GM12801 (cell line): ENCODE measurements around the gene RAB3D.

Experiments used
- CTCF ChIP-seq: IDR thresholded peaks from one replicate; pipeline ENCODE4 v1.5.1; 2011; ENCODE audit warnings: control low read depth; ENCODE audit not compliant: insufficient read length; ENCODE audit errors: extremely low read depth

The RAB3D gene

DNA sequence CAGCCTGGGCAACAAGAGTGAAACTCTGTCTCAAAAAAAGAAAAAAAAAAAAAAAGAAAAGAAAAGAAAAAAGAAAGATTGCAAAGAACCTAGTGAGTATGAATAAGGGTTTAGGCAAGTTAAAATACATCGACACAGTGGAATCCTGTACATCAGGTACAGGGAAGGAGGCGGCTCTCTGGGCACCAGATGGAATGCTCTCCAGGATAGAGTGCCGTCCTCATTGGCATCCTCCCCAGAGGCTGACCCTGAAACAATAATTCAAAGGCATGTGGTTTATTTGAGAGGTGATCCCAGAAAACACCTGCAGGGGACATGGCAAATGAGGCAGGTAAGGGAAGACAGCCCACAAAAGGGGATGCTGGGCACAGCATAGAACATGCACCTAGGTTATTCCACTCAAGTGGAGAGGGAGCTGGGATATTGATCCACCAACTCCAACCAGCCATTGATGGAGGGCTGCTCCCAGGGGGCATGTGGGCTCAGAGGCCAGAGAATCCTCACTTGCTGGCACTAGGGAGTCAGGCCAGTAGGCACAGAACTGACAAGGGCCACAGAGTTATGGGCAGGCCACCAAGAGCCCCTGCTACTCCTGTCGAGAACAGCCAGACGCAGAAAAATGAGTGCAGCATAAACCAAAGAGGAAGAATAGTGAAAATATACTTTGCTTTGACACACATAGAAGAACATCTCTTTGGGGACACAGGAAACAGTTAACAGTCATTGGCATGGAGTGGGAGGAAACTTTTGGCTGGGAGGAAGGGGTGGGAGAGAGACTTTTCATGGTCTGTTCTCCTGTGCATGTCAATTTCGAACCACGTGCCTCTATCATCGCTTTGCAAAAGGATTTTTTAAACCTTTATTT, 39.3 kb downstream of the RAB3D start:
- no peak for TF ChIP-seq CTCF

DNA sequence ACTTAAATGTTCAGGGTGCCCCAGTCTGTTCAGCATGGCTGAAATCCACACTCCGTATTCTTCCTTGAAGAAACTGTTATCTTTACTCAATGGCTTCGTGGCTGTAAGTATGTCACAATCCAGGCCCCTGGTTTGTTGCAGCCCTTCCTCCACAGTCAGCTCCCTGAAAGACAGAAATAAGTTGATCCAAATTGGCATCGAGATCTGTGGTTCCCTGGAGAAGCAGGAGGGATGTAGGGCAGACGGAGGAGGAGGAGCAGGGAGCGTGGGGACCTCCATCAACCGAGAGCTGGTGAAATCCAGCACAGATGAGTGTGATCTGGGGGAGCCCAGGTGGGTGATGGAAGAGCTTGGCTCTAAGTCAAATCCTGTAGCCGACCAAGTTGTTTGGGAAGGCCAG, 43.2 kb downstream of the RAB3D start:
- no peak for TF ChIP-seq CTCF

GRCh38 chr19:11295665-11296245, 43.7 kb downstream of the RAB3D start, which contains the start of gene TSPAN16:
TSS of gene TSPAN16 (plus strand) at chr19:11296160. CDS start at chr19:11296298, 138 bp downstream.
- no peak for TF ChIP-seq CTCF

GRCh38 chr19:11295180-11295579, 44.3 kb downstream of the RAB3D start:
- no peak for TF ChIP-seq CTCF

GRCh38 chr19:11293433-11294389, 45.7 kb downstream of the RAB3D start:
- TF ChIP-seq CTCF = no peak

GRCh38 chr19:11291991-11292390, 47.5 kb downstream of the RAB3D start:
- no peak for TF ChIP-seq CTCF

DNA sequence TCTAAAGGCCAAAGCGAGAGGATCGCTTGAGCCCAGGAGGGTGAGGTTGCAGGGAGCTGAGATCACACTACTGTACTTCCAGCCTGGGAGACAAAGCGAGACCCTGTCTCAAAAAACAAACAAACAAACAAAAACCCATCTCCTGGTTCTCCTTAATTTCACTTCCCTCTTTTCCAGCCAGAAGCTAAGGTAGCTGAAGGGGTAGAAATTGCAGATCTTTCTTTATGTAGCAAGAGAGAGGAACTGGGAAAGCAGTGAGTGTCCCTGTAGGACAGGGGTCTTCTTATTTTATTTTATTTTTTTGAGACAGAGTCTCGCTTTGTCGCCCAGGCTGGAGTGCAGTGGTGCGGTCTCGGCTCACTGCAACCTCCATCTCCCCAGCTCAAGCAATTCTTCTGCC, 48.0 kb downstream of the RAB3D start:
- no peak for TF ChIP-seq CTCF
